Activated T-cell treated with anti-CD3 and anti-CD28 coated beads, Interleukin-2, amount 50 U/mL, for 48 hours (primary cell): ENCODE results near the gene TKTL1.

Source experiments
- DNase-seq, 2 experiments: peaks; one replicate each; pipeline ENCODE4 v3.0.0-alpha.2; 2020

Gene TKTL1

DNA sequence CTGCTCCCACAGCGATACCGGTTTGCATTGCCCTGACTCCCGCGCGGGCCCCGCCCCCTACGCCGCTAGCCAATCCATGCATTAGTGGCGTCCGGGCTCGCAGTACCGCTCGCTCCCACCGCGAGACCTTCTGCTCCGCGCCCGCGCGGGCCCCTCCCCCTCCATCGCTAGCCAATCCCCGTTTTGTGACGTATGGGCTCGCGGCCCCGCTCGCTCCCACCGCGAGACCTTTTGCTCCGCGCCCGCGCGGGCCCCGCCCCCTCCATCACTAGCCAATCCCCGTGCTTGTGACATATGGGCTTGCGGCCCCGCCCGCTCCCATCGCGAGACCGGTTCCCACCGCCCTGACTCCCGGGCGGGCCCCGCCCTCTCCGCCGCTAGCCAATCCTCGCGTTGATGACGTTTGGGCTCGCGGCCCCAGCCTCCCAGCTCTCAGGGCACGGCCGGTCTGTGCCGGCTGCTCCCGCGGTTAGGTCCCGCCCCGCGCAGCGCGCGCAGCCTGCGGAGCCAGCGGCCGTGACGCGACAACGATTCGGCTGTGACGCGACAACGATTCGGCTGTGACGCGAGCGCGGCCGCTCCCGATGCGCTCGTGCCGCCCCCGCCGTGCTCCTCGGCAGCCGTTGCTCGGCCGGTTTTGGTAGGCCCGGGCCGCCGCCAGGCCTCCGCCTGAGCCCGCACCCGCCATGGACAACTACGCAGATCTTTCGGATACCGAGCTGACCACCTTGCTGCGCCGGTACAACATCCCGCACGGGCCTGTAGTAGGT is 83.4 kb downstream of the TKTL1 start, which contains the start of gene EMD:
Gene EMD, plus strand, starts transcription at position 497 of the 770 bp plus-strand sequence. Its CDS starts 190 bp downstream, at position 687.
- DNase-seq, result peak; percentile 94 to 96

DNA sequence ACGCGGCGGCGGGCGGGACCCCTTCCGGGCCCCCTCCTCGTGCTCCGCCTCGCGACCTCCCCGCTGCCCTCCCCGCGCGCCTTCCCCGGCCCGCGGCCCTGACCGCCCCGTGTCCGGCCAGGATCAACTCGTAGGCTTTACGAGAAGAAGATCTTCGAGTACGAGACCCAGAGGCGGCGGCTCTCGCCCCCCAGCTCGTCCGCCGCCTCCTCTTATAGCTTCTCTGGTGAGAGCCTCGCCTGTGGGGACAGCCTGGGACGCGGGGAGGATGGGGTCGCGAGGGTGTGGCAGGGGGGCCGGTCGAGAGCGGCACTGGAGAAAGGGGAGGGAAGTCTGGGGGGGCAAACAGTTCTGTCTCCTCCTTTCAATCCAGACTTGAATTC is 84.0 kb downstream of the TKTL1 start:
- no peak for DNase-seq
